ENCODE results near the gene HS2ST1. TPM values are rescaled to one million over a fixed set of nuclear protein-coding genes. Genes with fewer than 3 reads are reported as not detected.

HS2ST1 gene
- total RNA-seq, 1 donor from 2014 or later = 17.1 TPM

- intact Hi-C loops (cut with micrococcal nuclease) = loop anchor here (5.0 kb wide), 2 partner anchors 195 to 1465 kb away; partner anchors contain the start of gene LMO4
These were observed 217.9 kb downstream of the HS2ST1 start for GRCh38 chr1:87132284-87132870.

DNA sequence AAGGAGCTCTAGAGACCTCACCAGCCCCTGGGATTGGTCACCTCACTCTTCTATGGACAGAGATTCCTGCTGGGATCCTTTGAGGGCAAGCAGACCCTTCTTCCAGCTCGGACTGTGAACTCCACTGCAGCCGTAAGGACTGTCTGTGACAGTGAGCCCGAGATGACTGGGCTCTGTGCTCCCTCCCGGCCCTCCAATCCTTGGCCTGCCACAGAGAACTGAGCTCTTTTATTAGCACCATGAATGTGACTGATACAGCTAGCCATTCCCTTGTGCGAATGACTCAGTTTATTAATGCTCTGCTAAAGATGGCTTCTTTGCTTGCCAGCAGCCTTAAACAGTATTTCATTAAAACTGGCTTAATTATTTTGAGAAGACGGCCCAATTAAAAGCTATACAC lies 219.6 kb downstream of the HS2ST1 start:
- intact Hi-C loops (cut with micrococcal nuclease) = loop anchor here (5.0 kb wide), 2 partner anchors 193 to 1463 kb away; partner anchors contain the start of gene LMO4

GRCh38 chr1:87134625-87135328 lies 220.3 kb downstream of the HS2ST1 start:
- intact Hi-C loops (cut with micrococcal nuclease) = loop anchor here (5.0 kb wide), 2 partner anchors 193 to 1463 kb away; partner anchors contain the start of gene LMO4

DNA sequence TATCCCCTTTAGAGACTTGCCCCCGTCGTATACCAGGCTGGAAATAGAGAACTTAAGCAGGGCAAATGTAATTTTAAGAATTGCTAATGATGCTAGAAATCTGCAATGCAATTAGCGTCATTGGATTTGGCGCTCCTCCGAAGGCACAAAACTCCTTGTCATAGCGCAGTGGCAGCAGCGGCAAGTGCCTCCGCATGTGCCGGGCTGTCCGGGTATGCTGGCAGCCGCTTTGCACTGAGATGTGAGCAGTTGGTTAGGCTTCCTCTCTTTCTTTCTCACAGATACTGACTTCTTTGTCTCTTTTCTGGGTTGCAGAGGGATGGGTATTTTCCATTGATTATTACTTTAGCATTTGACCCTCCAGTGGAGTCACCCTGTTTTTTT lies 220.9 kb downstream of the HS2ST1 start:
- intact Hi-C loops (cut with micrococcal nuclease) = no loop called here

GRCh38 chr1:87136607-87137341 lies 222.3 kb downstream of the HS2ST1 start:
- intact Hi-C loops (cut with micrococcal nuclease) = no loop called here

- intact Hi-C loops (cut with micrococcal nuclease) = no loop called here
These were observed 222.9 kb downstream of the HS2ST1 start for GRCh38 chr1:87137342-87137739.

- intact Hi-C loops (cut with micrococcal nuclease) = no loop called here
These were observed 226.6 kb downstream of the HS2ST1 start for GRCh38 chr1:87140831-87141540.

DNA sequence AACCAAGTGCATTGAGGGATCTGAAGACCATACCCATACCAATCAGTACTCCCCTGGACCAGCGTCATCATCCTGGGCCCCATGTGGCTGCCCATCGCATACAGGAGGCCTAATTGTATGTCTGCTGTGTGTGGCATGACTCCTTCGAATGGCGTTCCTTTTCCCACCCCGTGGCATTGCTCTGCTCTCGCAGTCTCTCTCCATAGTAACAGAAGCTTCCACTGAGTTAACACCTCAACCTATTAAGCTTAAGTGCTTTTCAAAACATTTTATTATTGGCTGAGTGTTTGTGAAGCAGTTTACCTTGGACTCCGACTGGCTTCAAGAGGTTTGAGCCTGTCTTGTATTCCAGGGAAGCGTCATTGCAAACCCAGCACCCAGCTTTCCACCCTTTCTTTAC lies 227.1 kb downstream of the HS2ST1 start:
- intact Hi-C loops (cut with micrococcal nuclease) = no loop called here

DNA sequence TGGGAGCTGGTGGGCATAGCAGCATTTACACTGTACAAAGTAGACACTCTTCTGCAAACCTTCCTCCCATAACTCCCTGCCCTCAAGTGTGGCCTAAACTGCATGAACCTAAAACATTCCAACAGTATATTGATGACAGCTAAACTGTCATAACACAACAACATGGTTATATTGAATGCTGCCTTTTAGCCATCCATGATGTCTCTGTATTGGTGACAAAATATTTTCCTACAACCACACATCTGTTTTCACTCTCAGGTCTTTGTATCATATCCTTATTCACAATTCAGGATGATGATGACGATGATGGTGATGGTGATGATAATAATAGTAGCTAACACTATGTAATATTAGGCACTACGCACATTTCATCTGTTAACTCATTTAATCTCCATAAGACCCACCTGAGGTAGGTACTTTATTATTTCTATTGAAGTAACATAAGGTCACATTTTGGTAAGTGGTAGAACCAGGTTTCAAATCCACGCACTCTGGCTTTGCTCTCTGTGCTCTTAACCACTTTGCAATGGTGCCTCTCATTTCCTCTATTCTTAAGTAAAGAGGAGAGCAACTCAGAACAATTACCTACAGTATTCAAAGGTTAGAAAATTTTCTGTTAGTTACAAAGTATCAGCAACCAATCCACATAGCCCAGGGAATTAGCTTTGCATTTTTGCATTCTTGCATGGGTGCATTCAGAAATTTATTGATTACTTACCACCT lies 229.1 kb downstream of the HS2ST1 start:
- intact Hi-C loops (cut with micrococcal nuclease) = no loop called here

GRCh38 chr1:87144316-87144895 lies 230.0 kb downstream of the HS2ST1 start:
- intact Hi-C loops (cut with micrococcal nuclease) = no loop called here

- intact Hi-C loops (cut with micrococcal nuclease) = no loop called here
These were observed 230.5 kb downstream of the HS2ST1 start for GRCh38 chr1:87144981-87145380.

GRCh38 chr1:87146538-87146937 lies 232.1 kb downstream of the HS2ST1 start:
- intact Hi-C loops (cut with micrococcal nuclease) = no loop called here

DNA sequence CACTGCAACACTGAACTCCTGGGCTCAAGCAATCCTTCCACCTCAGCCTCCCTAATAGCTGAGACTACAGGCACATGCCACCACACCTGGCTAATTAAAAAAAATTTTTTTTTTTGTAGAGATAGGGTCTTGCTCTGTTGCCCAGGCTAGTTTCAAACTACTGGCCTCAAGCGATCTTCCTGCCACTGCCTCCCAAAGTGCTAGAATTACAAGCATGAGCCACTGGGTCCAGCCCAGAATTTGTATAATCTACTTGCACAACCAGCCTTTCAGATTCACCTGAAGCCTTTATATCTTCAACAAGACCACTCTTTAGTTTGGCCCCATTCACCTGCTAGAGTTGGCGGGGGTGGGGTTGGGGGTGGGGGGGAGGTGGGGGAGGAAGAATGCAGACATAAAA lies 232.6 kb downstream of the HS2ST1 start:
- intact Hi-C loops (cut with micrococcal nuclease) = no loop called here

DNA sequence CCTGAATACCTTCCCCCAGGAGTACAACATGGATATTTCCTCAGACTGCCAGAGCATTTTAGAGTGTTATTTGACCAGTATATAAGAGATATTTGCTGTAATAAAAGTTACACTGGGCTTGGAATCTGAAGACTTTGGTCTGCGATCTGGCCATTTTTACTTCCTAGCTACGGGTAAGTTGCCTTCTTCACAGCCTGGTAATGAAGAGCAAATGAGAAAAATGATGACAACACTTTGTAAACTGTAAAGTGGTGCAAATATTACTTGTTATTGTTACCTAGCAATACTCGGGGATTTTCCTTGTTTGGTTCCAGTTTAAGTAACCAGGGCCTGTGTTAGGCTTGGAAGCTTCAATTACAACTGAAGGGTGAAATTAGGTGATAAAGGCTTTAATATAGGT lies 233.4 kb downstream of the HS2ST1 start:
- intact Hi-C loops (cut with micrococcal nuclease) = no loop called here

DNA sequence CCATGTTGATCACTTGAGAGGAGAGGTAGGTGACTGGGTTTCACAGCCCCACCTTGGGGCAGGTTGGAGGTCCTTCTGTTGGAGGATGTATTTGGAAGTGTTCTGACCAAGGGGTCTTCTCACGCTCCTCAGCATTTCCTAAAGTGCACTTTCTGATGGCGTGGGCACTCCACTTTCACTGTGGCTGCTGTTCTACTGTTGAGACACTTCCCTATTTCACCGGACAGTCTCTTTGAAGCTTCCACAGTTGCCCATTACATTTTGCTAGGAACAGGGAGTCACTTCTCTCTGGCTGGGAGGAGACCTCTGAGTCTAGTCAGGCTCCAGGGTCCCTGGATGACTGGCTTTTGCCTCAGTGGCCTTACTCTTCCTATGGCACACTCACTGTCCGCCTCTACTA lies 234.2 kb downstream of the HS2ST1 start:
- intact Hi-C loops (cut with micrococcal nuclease) = no loop called here

DNA sequence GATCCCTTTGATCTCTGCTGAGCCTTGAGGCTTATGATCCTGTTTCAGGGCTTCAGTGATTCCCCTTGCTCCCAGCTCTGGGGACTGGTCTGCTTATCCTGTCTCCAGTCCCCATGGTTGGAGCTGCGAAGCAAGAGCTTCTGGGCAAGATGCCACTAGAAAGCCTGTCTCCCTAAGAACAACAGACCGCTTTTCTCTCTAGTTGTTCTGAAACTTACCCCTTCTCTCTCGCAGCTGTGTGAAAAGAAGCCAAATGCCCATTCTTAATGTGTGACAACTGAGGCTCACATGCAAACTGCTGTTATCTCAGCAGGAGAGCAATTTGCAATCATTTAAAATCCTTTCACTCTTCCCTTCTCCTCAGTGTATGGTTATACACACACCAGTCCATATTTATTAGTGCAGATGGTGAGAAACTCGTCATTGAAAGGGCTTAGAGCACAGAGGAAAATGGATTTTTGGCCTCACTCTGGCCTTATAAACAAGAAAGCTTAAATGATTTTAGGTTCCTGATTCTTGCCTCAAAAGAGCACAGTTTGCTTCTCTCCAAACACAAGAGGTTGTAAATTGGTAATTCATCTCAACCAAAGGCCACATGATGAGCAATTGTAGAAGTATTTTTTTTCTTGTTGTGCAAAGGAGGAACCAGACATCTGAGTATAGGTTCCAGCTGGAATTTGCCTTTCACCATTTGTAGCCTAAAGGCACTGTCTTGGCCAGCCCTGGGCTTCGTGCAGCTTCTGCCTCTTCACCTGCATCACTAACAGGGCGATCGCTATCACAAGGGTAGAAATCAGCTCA lies 235.0 kb downstream of the HS2ST1 start:
- intact Hi-C loops (cut with micrococcal nuclease) = no loop called here

DNA sequence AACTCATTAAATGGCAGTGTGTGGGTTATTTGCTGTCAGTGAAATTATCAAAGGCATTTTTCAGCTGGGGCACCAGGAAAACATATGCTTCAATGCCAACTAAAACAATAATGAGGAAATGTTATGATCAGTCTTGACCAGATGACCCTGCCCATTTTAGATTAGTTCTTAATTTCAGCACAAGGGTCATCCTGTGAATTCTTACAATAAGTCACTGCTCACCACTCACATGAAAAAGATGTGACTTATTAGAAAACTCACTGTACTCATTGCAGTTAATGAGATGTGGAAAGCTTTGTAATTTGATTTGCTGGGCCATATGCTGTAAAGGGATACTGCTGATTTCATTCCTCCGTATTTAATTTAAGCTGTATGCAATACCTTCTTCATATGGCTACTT lies 235.7 kb downstream of the HS2ST1 start:
- intact Hi-C loops (cut with micrococcal nuclease) = no loop called here

GRCh38 chr1:87151500-87152421 lies 237.3 kb downstream of the HS2ST1 start:
- intact Hi-C loops (cut with micrococcal nuclease) = no loop called here

- intact Hi-C loops (cut with micrococcal nuclease) = no loop called here
These were observed 239.9 kb downstream of the HS2ST1 start for GRCh38 chr1:87154384-87154783.

Data from T-helper 1 cell treated with Interleukin-12 subunit alpha and Interleukin-12 subunit beta and Interleukin-4 antibody, amounts not matched to agents 30 ng/mL and 1 ng/mL, for 36 hours (primary cell).